Kidney epithelial cell (primary cell): ENCODE measurements around the gene LRP1. TPM values are rescaled to one million over a fixed set of nuclear protein-coding genes. Genes with fewer than 3 reads are reported as not detected.

ENCODE experiments used
- DNase-seq: peaks from one replicate; pipeline ENCODE4 v3.0.0-alpha.2; 2010; ENCODE audit warnings: low read depth
- H3K27me3 ChIP-seq: 2 replicates; pipeline ENCODE4 v1.6.0; 2011; ENCODE audit warnings: low read length; ENCODE audit not compliant: control insufficient read depth, insufficient read depth
- H3K36me3 ChIP-seq: 2 replicates; pipeline ENCODE4 v1.5.1; 2011; ENCODE audit warnings: low read length; ENCODE audit not compliant: control insufficient read depth, insufficient read depth
- H3K4me3 ChIP-seq: 2 replicates; pipeline ENCODE4 v1.5.1; 2011; ENCODE audit warnings: low read depth, mild to moderate bottlenecking, control low read depth, low read length
- total RNA-seq: library from RNA; depleted of rRNA; stranded (reverse); fragments of >200 nt; gene quantifications from 2 replicates; pipeline ENCODE4 v1.2.3, GENCODE V29; 2015
- TF ChIP-seq, protein P1 (sequence below): IDR thresholded peaks from 2 replicates; pipeline ENCODE4 v1.5.1; 2011; ENCODE audit warnings: mild to moderate bottlenecking, moderate library complexity, low read length, control low read depth, inconsistent platforms; ENCODE audit not compliant: insufficient read depth, poor library complexity, severe bottlenecking

The LRP1 gene
- total RNA-seq, 1 donor from 2014 or later, result 40.2 TPM

DNA sequence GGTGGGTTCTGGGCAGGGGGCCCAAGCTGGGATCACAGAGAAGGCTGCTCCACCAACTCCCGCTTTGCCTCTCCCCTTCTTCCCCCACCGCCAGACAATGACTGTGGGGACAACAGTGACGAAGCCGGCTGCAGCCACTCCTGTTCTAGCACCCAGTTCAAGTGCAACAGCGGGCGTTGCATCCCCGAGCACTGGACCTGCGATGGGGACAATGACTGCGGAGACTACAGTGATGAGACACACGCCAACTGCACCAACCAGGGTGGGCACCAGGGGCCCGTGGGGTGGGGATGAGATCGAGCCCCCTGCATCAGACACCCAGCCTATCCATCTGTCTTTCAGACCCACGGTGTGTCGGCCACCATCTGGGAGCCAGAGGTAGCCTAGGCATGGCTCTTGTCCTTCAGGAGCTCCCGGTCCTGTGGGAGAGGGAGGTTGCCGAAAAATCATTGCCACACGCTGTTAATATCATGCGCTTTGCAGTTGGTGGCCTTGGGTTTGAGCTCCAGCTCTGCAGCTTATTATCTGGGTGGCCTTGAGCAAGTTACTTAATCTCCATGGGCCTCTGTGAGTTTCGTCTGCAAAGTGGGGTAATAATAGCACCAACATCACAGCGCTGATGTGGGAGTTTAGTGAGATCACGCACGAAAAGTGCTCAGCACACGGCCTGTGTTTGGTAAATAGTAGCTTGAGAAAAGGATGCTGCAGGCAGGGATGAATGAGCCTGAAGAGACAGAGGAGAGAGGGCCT, 40.9 kb downstream of the LRP1 start:
- Histone ChIP-seq H3K4me3 (no peak overlapping the region), H3K27me3 (no peaks in the 10 kb centered on the region), H3K36me3 (peaks cover 2% of the 10 kb centered on the region)
- DNase-seq, result no peak
- TF ChIP-seq, protein P1, sequence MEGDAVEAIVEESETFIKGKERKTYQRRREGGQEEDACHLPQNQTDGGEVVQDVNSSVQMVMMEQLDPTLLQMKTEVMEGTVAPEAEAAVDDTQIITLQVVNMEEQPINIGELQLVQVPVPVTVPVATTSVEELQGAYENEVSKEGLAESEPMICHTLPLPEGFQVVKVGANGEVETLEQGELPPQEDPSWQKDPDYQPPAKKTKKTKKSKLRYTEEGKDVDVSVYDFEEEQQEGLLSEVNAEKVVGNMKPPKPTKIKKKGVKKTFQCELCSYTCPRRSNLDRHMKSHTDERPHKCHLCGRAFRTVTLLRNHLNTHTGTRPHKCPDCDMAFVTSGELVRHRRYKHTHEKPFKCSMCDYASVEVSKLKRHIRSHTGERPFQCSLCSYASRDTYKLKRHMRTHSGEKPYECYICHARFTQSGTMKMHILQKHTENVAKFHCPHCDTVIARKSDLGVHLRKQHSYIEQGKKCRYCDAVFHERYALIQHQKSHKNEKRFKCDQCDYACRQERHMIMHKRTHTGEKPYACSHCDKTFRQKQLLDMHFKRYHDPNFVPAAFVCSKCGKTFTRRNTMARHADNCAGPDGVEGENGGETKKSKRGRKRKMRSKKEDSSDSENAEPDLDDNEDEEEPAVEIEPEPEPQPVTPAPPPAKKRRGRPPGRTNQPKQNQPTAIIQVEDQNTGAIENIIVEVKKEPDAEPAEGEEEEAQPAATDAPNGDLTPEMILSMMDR, result no peak

DNA sequence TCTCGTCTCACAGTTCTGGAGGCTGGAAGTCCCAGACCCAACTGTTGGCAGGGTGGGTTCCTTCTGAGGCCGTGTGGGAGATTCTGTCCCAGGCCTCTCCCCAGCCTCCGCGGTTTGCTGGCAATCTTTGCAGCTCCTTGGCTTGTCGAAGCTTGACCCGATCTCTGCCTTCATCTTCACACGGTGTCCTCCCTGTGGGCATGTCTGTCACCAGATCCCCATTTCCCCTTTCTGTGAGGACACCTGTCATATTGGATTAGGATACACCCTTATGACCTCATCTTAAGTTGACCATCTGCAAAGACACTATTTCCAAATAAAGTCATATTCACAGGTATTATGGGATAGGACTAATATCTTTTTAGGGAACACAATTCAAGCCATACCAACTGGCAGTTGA, 41.7 kb downstream of the LRP1 start:
- Histone ChIP-seq H3K4me3 (no peak overlapping the region), H3K36me3 (no peaks in the 10 kb centered on the region), H3K27me3 (no peaks in the 10 kb centered on the region)
- TF ChIP-seq, protein P1, result no peak
- no peak for DNase-seq

DNA sequence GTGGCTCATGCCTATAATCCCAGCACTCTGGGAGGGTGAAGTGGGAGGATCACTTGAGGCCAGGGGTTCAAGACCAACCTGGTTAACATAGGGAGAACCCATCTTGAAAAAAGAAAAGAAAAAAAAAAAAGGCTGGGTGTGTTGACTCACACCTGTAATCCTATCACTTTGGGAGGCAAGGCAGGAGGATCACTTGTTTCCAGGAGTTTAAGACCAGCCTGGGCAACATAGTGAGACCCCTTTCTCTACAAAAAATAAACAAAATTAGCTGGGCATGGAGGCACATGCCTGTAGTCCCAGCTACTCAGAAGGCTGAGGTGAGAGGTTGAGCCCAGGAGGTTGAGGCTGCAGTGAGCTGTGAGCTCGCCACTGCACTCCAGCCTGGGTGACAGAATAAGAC, 42.1 kb downstream of the LRP1 start:
- Histone ChIP-seq H3K27me3 (no peaks in the 10 kb centered on the region), H3K36me3 (no peaks in the 10 kb centered on the region), H3K4me3 (no peak overlapping the region)
- DNase-seq, result no peak
- TF ChIP-seq, protein P1, result no peak

DNA sequence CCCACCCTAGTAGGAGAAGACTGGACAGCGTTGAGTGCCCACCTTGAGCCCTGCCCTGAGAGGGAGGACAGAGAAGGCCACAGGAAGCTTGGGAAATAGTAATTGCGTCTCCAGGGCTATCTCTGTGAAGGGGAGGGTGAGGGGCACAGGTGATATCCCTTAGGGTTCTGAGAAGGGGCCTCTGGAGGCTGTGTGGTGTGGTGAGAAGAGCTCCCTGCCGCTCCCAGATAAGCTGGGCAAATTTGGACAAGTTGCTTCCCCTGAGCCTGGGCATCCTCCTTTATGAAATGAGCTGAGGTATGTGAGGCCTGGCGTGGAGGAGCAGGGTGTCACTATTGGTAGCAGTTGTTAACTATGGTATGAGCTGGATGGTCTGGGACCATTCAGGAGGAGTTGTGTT, 42.6 kb downstream of the LRP1 start:
- no peak for DNase-seq
- no peaks in the 10 kb centered on the region for H3K36me3 ChIP-seq
- H3K27me3 ChIP-seq, result no peaks in the 10 kb centered on the region
- no peak overlapping the region for H3K4me3 ChIP-seq
- TF ChIP-seq, protein P1, result no peak

DNA sequence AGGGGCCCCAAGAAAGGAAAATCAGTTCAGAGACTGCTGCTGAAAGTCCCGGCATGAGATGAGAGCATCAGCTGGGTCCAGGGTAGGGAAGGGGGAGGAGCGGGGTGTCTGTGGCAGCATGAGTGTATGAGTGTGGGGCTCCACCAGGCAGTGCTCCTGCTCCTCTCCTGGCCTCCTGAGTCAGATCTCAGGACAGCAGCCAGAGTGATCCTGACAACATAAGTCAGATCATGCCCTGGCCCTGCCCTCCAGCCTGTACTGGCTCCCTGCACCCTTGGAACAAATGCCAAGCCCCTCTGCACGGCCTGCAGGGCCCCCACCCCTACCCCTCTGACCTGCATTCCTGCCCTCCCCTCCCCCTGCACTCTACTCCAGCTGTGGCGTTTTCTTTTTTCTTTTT, 43.4 kb downstream of the LRP1 start:
- DNase-seq, result no peak
- TF ChIP-seq, protein P1, result no peak
- H3K4me3 ChIP-seq, result no peak overlapping the region
- H3K36me3 ChIP-seq, result no peaks in the 10 kb centered on the region
- no peaks in the 10 kb centered on the region for H3K27me3 ChIP-seq

DNA sequence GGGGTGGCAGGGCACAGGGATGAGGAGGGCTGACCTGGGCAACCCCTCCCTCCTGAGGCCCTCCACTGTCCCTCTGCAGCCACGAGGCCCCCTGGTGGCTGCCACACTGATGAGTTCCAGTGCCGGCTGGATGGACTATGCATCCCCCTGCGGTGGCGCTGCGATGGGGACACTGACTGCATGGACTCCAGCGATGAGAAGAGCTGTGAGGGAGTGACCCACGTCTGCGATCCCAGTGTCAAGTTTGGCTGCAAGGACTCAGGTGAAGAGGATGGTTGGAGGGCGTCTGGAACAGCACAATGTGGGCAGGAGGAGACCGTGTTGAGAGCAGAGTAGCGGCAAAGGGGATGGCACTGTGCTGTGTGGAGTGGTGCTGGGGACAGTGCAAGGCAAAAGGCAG, 44.8 kb downstream of the LRP1 start:
- no peaks in the 10 kb centered on the region for H3K36me3 ChIP-seq
- TF ChIP-seq, protein P1, result peak; percentile 60
- no peak for DNase-seq
- H3K4me3 ChIP-seq, result no peak overlapping the region
- H3K27me3 ChIP-seq, result no peaks in the 10 kb centered on the region
